GM12878 (cell line): ENCODE results near the gene ITGBL1. TPM values are rescaled to one million over a fixed set of nuclear protein-coding genes. Genes with fewer than 3 reads are reported as not detected.

Experiments
- ATAC-seq: fragments of 200-7000 bp; cut with Tn5 transposase; 3 replicates; pipeline ENCODE4 v1.9.1; 2020; ENCODE audit warnings: mild to moderate bottlenecking, moderate library complexity
- BruUV-seq: library from RNA; stranded (reverse); fragments of 400-500 nt; replicated peaks from 2 replicates; lab custom pipeline; 2021; lab: Mats Ljungman, UMichigan
- CTCF ChIA-PET: fragments of 300-600 bp; sonication (Branson Sonifier 250); formaldehyde crosslinking; extraction: SDS; loops from one replicate; lab custom pipeline; 2021; ENCODE audit warnings: inconsistent platforms; lab: Yijun Ruan, JAX
- POLR2A ChIA-PET: fragments of 350-600 bp; formaldehyde crosslinking; extraction: SDS; loops from one replicate; lab custom pipeline; 2021; ENCODE audit warnings: inconsistent platforms; lab: Charles Lee
- RAD21 ChIA-PET: fragments of 300-600 bp; sonication (Branson Sonifier 250); formaldehyde crosslinking; loops from one replicate; lab custom pipeline; 2023; ENCODE audit warnings: antibody characterized with exemption; ENCODE audit not compliant: unreplicated experiment; lab: Charles Lee
- SMC1A ChIA-PET: fragments of 300-600 bp; sonication (Branson Sonifier 250); formaldehyde crosslinking; loops from one replicate; lab custom pipeline; 2023; ENCODE audit not compliant: unreplicated experiment, uncharacterized antibody; lab: Charles Lee
- DNase-seq: peaks from one replicate; pipeline ENCODE4 v3.0.0-alpha.2; 2011; ENCODE audit warnings: low read depth, low spot score
- FAIRE-seq: peaks from 3 replicates; lab custom pipeline; 2011; peaks lifted over from hg19 to GRCh38; lab: Jason Lieb, UNC
- H2AFZ ChIP-seq: 2 replicates; pipeline ENCODE4 v1.6.0; 2011; ENCODE audit warnings: low read depth, low read length, control low read depth; ENCODE audit not compliant: control insufficient read depth
- H3K27ac ChIP-seq: 2 replicates; pipeline ENCODE4 v1.5.1; 2011; ENCODE audit warnings: control low read depth; ENCODE audit not compliant: control insufficient read depth, insufficient read depth
- H3K27me3 ChIP-seq, 2 experiments: replicated peaks in 1 of 2; 2 replicates each; pipeline versions ENCODE4 v1.6.0 to v1.6.1; 2011; ENCODE audit warnings: low read length in 1 of 2; ENCODE audit not compliant: control insufficient read depth in 2 of 2, insufficient read depth in 2 of 2
- H3K36me3 ChIP-seq, 2 experiments: 2 replicates each; pipeline ENCODE4 v1.5.1; 2011; ENCODE audit warnings: low read length in 1 of 2; ENCODE audit not compliant: control insufficient read depth in 2 of 2, insufficient read depth in 2 of 2
- H3K4me1 ChIP-seq: 2 replicates; pipeline ENCODE4 v1.6.1; 2011; ENCODE audit warnings: mild to moderate bottlenecking, low read length, moderate library complexity, mixed read lengths; ENCODE audit not compliant: control insufficient read depth, insufficient read depth
- H3K4me2 ChIP-seq: 2 replicates; pipeline ENCODE4 v1.6.0; 2011; ENCODE audit warnings: control low read depth; ENCODE audit not compliant: control insufficient read depth, insufficient read depth
- H3K4me3 ChIP-seq: fragments of 200-600 bp; sonication (generic); 2 replicates; pipeline ENCODE4 v1.5.1; 2016
- H3K79me2 ChIP-seq: 2 replicates; pipeline ENCODE4 v1.6.0; 2011; ENCODE audit warnings: low read length; ENCODE audit not compliant: control insufficient read depth, insufficient read depth
- H3K9ac ChIP-seq: 2 replicates; pipeline ENCODE4 v1.8.0; 2011; ENCODE audit warnings: low read length, control low read depth, mixed read lengths; ENCODE audit not compliant: control insufficient read depth, insufficient read depth
- H3K9me3 ChIP-seq: replicated peaks from 3 replicates; pipeline ENCODE4 v1.5.1; 2011; ENCODE audit warnings: mild to moderate bottlenecking, low read length; ENCODE audit not compliant: control insufficient read depth, insufficient read depth
- H4K20me1 ChIP-seq: 2 replicates; pipeline ENCODE4 v1.6.0; 2011; ENCODE audit not compliant: control insufficient read depth, insufficient read depth
- MYC ChIP-seq: IDR thresholded peaks from 2 replicates; pipeline ENCODE4 v1.6.1; 2011; ENCODE audit warnings: mild to moderate bottlenecking, low read length, moderate library complexity, inconsistent platforms; ENCODE audit not compliant: insufficient read depth, insufficient replicate concordance, insufficient read length, severe bottlenecking
- RELB ChIP-seq: fragments of 450-650 bp; IDR thresholded peaks from 2 replicates; pipeline ENCODE4 v1.6.1; 2017; ENCODE audit warnings: low read depth, mild to moderate bottlenecking, moderate library complexity
- STAT1 ChIP-seq: fragments of 450-650 bp; conservative IDR thresholded peaks from 2 replicates; pipeline ENCODE4 v1.6.1; 2014; ENCODE audit warnings: antibody characterized with exemption, mild to moderate bottlenecking
- ZBTB33 ChIP-seq: fragments of 450-650 bp; IDR thresholded peaks from 2 replicates; pipeline ENCODE4 v1.6.1; 2017; ENCODE audit warnings: mild to moderate bottlenecking
- WGBS: methylation state at CpG from one replicate; pipeline ENCODE4 v1.1.6; 2016; ENCODE audit warnings: low lambda C conversion rate; ENCODE audit not compliant: insufficient replicate concordance, insufficient coverage; ENCODE audit errors: missing lambda C conversion rate; 5-methylcytosine and 5-hydroxymethylcytosine counted together
- in situ Hi-C: fragments of 300-500 bp; cut with MboI; formaldehyde crosslinking; loops from 9 replicates; pipeline ENCODE4 v1.14.3; 2018; ENCODE audit warnings: mixed read lengths
- intact Hi-C: fragments of 100-400 bp; cut with micrococcal nuclease; formaldehyde crosslinking; loops from one replicate; pipeline ENCODE4 v1.14.2; 2022; ENCODE audit not compliant: unreplicated experiment
- polyA plus RNA-seq, 11 experiments: library from polyadenylated mRNA; depleted of rRNA in 4 of 11; unstranded in 6 of 11; stranded (reverse) in 5 of 11; fragments of >200 nt; fragmentation: Nextera tagmentation in 4 of 11; fragmentation: Illumina TruSeq in 1 of 11; extraction: Ambion mirVana in 4 of 11; extraction: Trizol in 1 of 11; gene quantifications; 1 replicate in 1 of 11; 2 replicates in 10 of 11; pipeline versions ENCODE4 v1.2.1 to v1.2.3, GENCODE V29; 2011 to 2016; ENCODE audit warnings: inconsistent platforms in 2 of 11, missing spikeins in 2 of 11, low read depth in 1 of 11
- total RNA-seq, 4 experiments: library from RNA; depleted of rRNA in 3 of 4; stranded (reverse); fragments of >200 nt in 3 of 4; fragmentation: Illumina TruSeq in 1 of 4; extraction: Trizol in 1 of 4; gene quantifications; 2 replicates each; pipeline versions ENCODE4 v1.2.1 to v1.2.3, GENCODE V29; 2013 to 2021
- TF ChIP-seq, protein P1 (sequence below): fragments of 450-650 bp; IDR thresholded peaks from 2 replicates; pipeline ENCODE4 v1.6.1; 2018; ENCODE audit warnings: borderline replicate concordance, mild to moderate bottlenecking; ENCODE audit not compliant: partially characterized antibody

ITGBL1 gene
- total and polyA plus RNA-seq, 10 of the 15 experiments (the other 5 are each of a cell fraction or from before 2014, with no cell fraction given), result 0.17 to 2.8 (median 0.28) TPM; not detected in 3

- intact Hi-C loops (no loop called here), in situ Hi-C loops (no loop called here)
- Histone ChIP-seq H3K27ac (no peak overlapping the region), H3K9ac (no peak overlapping the region), H3K4me2 (no peak overlapping the region), H4K20me1 (no peaks in the 10 kb centered on the region), H3K4me3 (no peak overlapping the region), H3K9me3 (no peaks in the 10 kb centered on the region), H2AFZ (no peak overlapping the region), H3K27me3 (no peaks in the 10 kb centered on the region), H3K79me2 (no peaks in the 10 kb centered on the region), H3K36me3 (no peaks in the 10 kb centered on the region), H3K4me1 (no peaks in the 10 kb centered on the region)
- FAIRE-seq, result no peak
- ATAC-seq, result no peak
- no TSS peak for BruUV-seq
- SMC1A ChIA-PET, result interaction anchor here (0.7 kb wide), 1 partner anchor 183 kb away, joined by 3 read pairs; no protein-coding TSS in a partner anchor
- CTCF ChIA-PET, result no interaction called here
- 36% methylated on average over 4 of the region's 4 CpGs for WGBS
- RAD21 ChIA-PET, result no interaction called here
- no peak for DNase-seq
- POLR2A ChIA-PET, result no interaction called here
- TF ChIP-seq MYC (no peak), STAT1 (no peak), RELB (no peak), ZBTB33 (no peak)
- TF ChIP-seq, protein P1, sequence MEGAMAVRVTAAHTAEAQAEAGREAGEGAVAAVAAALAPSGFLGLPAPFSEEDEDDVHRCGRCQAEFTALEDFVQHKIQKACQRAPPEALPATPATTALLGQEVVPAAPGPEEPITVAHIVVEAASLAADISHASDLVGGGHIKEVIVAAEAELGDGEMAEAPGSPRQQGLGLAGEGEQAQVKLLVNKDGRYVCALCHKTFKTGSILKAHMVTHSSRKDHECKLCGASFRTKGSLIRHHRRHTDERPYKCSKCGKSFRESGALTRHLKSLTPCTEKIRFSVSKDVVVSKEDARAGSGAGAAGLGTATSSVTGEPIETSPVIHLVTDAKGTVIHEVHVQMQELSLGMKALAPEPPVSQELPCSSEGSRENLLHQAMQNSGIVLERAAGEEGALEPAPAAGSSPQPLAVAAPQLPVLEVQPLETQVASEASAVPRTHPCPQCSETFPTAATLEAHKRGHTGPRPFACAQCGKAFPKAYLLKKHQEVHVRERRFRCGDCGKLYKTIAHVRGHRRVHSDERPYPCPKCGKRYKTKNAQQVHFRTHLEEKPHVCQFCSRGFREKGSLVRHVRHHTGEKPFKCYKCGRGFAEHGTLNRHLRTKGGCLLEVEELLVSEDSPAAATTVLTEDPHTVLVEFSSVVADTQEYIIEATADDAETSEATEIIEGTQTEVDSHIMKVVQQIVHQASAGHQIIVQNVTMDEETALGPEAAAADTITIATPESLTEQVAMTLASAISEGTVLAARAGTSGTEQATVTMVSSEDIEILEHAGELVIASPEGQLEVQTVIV, result no peak
Measured at GRCh38 chr13:101447852-101448251, 4.6 kb upstream of the ITGBL1 start.
